ENCODE data around the gene TMPRSS13.
A peak's percentile ranks its signal among the peaks of the same experiment; 100 is the strongest.

The TMPRSS13 gene

GRCh38 chr11:117871160-117871559 lies 58.0 kb downstream of the TMPRSS13 start:
- ChIA-PET CTCF (interaction anchor here (2.8 kb wide), 1 partner anchor 76 kb away, joined by 10 read pairs; no protein-coding TSS in a partner anchor), POLR2A (no interaction called here)
- H3K4me1 ChIP-seq (ENCODE audit: control insufficient read depth, insufficient read depth, low read length), result no peaks in the 10 kb centered on the region
- H3K9me3 ChIP-seq (ENCODE audit: control insufficient read depth, insufficient read depth, low read depth, low read length), result no peaks in the 10 kb centered on the region
- no peak overlapping the region for H3K27ac ChIP-seq (ENCODE audit: extremely low read depth, low read depth, low read length)
- TF ChIP-seq, protein P1, sequence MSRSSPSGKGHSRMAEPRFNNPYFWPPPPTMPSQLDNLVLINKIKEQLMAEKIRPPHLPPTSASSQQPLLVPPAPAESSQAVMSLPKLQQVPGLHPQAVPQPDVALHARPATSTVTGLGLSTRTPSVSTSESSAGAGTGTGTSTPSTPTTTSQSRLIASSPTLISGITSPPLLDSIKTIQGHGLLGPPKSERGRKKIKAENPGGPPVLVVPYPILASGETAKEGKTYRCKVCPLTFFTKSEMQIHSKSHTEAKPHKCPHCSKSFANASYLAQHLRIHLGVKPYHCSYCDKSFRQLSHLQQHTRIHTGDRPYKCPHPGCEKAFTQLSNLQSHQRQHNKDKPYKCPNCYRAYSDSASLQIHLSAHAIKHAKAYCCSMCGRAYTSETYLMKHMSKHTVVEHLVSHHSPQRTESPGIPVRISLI (tag by site-specific recombination; IDR thresholded peaks at IDR 0.05), result no peak
- TF ChIP-seq SCRT1 (tag by site-specific recombination; IDR thresholded peaks at IDR 0.05; ENCODE audit: borderline replicate concordance) (no peak), ZNF404 (tag by site-specific recombination; IDR thresholded peaks at IDR 0.05) (no peak), ZNF302 (tag by site-specific recombination; IDR thresholded peaks at IDR 0.05; ENCODE audit: low read depth) (no peak), SP2 (tag by site-specific recombination; IDR thresholded peaks at IDR 0.05) (no peak), ZXDB (tag by site-specific recombination; IDR thresholded peaks at IDR 0.05) (no peak), ZNF561 (tag by site-specific recombination; IDR thresholded peaks at IDR 0.05; ENCODE audit: borderline replicate concordance) (no peak), ZNF292 (tag by site-specific recombination; IDR thresholded peaks at IDR 0.05; ENCODE audit: borderline replicate concordance, low read depth) (no peak), ZNF560 (tag by site-specific recombination; IDR thresholded peaks at IDR 0.05; ENCODE audit: borderline replicate concordance) (no peak), ZNF514 (tag by site-specific recombination; IDR thresholded peaks at IDR 0.05) (no peak), ZNF341 (tag by site-specific recombination; IDR thresholded peaks at IDR 0.05; ENCODE audit: low read depth) (no peak)
- TF ChIP-seq, protein P2, sequence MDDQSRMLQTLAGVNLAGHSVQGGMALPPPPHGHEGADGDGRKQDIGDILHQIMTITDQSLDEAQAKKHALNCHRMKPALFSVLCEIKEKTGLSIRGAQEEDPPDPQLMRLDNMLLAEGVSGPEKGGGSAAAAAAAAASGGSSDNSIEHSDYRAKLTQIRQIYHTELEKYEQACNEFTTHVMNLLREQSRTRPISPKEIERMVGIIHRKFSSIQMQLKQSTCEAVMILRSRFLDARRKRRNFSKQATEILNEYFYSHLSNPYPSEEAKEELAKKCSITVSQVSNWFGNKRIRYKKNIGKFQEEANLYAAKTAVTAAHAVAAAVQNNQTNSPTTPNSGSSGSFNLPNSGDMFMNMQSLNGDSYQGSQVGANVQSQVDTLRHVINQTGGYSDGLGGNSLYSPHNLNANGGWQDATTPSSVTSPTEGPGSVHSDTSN (CRISPR knock-in tag; IDR thresholded peaks at IDR 0.05), result no peak
- TF ChIP-seq, protein P3, sequence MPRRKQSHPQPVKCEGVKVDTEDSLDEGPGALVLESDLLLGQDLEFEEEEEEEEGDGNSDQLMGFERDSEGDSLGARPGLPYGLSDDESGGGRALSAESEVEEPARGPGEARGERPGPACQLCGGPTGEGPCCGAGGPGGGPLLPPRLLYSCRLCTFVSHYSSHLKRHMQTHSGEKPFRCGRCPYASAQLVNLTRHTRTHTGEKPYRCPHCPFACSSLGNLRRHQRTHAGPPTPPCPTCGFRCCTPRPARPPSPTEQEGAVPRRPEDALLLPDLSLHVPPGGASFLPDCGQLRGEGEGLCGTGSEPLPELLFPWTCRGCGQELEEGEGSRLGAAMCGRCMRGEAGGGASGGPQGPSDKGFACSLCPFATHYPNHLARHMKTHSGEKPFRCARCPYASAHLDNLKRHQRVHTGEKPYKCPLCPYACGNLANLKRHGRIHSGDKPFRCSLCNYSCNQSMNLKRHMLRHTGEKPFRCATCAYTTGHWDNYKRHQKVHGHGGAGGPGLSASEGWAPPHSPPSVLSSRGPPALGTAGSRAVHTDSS (tag by site-specific recombination; IDR thresholded peaks at IDR 0.05), result no peak
- H3K4me3 ChIP-seq (ENCODE audit: low read depth, low read length), result no peak overlapping the region
- no peaks in the 10 kb centered on the region for H3K36me3 ChIP-seq (ENCODE audit: control insufficient read depth in 2 of 2, insufficient read depth in 1 of 2, low read length in 2 of 2)

DNA sequence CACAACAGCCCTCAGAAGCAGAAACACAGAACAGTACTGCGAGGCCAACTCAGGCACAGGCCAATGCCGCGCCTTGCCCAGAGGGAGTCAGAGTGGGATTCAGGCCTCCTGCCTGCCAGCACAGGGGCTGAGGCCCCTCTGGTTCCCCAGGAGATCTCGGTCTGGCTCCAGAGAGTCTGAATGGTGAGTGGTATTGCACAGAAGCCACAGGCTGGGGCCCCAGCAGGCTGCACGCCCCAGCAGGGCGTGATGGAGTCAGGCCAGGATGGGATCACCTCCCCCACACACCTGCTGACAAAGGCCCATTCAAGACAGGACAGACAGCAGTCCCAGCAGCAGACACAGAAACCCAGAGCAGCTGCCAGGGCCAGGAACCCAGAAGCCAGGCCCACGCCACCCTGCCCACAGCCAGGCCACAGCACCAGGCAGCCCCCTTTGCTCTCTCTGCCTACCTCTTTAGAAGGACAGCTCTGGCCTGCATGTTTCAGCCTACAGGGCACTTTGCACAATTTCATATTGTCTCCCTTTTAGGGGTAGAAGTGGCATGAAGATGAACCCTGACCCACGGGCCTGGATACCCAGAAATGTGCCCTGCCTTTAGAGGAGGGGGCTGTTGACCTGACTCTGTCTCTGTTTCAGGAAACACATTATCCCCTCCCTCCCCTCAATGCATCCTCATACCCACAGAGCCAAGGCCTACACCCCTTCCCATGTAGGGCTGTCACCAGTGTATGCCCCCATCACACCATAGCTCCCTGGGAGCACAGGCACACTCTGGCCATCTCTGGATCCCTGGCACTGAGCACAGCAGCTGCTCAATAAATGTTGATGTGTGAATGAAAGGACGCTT lies 58.9 kb downstream of the TMPRSS13 start:
- POLR2A ChIA-PET, result interaction anchor here (0.9 kb wide), 1 partner anchor 37 kb away, joined by 3 read pairs; no protein-coding TSS in a partner anchor
- H3K9me3 ChIP-seq (ENCODE audit: control insufficient read depth, insufficient read depth, low read depth, low read length), result no peaks in the 10 kb centered on the region
- CTCF ChIA-PET, result interaction anchor here (2.8 kb wide), 1 partner anchor 77 kb away, joined by 10 read pairs; no protein-coding TSS in a partner anchor
- H3K36me3 ChIP-seq (ENCODE audit: control insufficient read depth in 2 of 2, insufficient read depth in 1 of 2, low read length in 2 of 2), result no peaks in the 10 kb centered on the region
- no peaks in the 10 kb centered on the region for H3K4me1 ChIP-seq (ENCODE audit: control insufficient read depth, insufficient read depth, low read length)
- H3K4me3 ChIP-seq (ENCODE audit: low read depth, low read length), result no peak overlapping the region
- H3K27ac ChIP-seq (ENCODE audit: extremely low read depth, low read depth, low read length), result no peak overlapping the region
- TF ChIP-seq ZNF600 (tag by site-specific recombination; IDR thresholded peaks at IDR 0.05) (peak; percentile 56), EGR2 (tag by site-specific recombination; IDR thresholded peaks at IDR 0.05; ENCODE audit: low read depth) (peak; percentile 52), GLIS2 (tag by site-specific recombination; IDR thresholded peaks at IDR 0.05) (0 out of 2 replicates have a peak, but pooled peaks have one; percentile 12), ZFHX2 (tag by site-specific recombination; conservative IDR thresholded peaks at IDR 0.05) (peak; percentile 63), ZBTB17 (tag by site-specific recombination; IDR thresholded peaks at IDR 0.05) (0 out of 2 replicates have a peak, but pooled peaks have one; percentile 16), ZNF645 (tag by site-specific recombination; IDR thresholded peaks at IDR 0.05) (no peak), SCRT2 (tag by site-specific recombination; IDR thresholded peaks at IDR 0.05) (peak; percentile 62), TRIM28 (IDR thresholded peaks at IDR 0.05; ENCODE audit: borderline replicate concordance, low read length) (peak; percentile 85), OSR2 (tag by site-specific recombination; IDR thresholded peaks at IDR 0.05) (0 out of 2 replicates have a peak, but pooled peaks have one; percentile 13), KLF9 (tag by site-specific recombination; IDR thresholded peaks at IDR 0.05; ENCODE audit: low read depth) (no peak), ZIC2 (tag by site-specific recombination; IDR thresholded peaks at IDR 0.05) (peak; percentile 98)

Data from HEK293 (cell line).